RWPE2 (cell line): ENCODE results near the gene GRAMD1B.
"Not testable (repeated sequence)": the region's sequence is repeated elsewhere in the genome, so short reads cannot be mapped to it uniquely, and the experiment has no call there.

Experiments used
- ATAC-seq: fragments of 200-7000 bp; cut with Tn5 transposase; 3 replicates; pipeline ENCODE4 v1.9.1; 2021; ENCODE audit warnings: low read depth
- DNase-seq: peaks from one replicate; pipeline ENCODE4 v3.0.0-alpha.2; 2020; ENCODE audit warnings: low spot score
- H3K27ac ChIP-seq: fragments of 450-650 bp; 2 replicates; pipeline ENCODE4 v1.5.1; 2017; ENCODE audit warnings: mild to moderate bottlenecking; ENCODE audit not compliant: poor library complexity, severe bottlenecking
- H3K27me3 ChIP-seq: fragments of 250-450 bp; sonication (Bioruptor Pico); 2 replicates; pipeline ENCODE4 v1.5.1; 2021; ENCODE audit warnings: mild to moderate bottlenecking, moderate library complexity; ENCODE audit not compliant: insufficient read depth, poor library complexity, severe bottlenecking
- H3K36me3 ChIP-seq: fragments of 250-450 bp; sonication (Bioruptor Pico); 2 replicates; pipeline ENCODE4 v1.5.1; 2020; ENCODE audit warnings: low read depth, mild to moderate bottlenecking, moderate library complexity
- H3K4me1 ChIP-seq: fragments of 250-450 bp; sonication (Bioruptor Pico); 2 replicates; pipeline ENCODE4 v1.5.1; 2021; ENCODE audit warnings: mild to moderate bottlenecking, moderate library complexity; ENCODE audit not compliant: insufficient read depth, poor library complexity, severe bottlenecking
- H3K4me3 ChIP-seq: fragments of 250-450 bp; sonication (Bioruptor Pico); 2 replicates; pipeline ENCODE4 v1.5.1; 2021; ENCODE audit warnings: mild to moderate bottlenecking, moderate library complexity; ENCODE audit not compliant: severe bottlenecking
- H3K9me3 ChIP-seq: fragments of 250-450 bp; sonication (Bioruptor Pico); 2 replicates; pipeline ENCODE4 v1.5.1; 2021; ENCODE audit warnings: mild to moderate bottlenecking, moderate library complexity; ENCODE audit not compliant: severe bottlenecking
- TF ChIP-seq, protein P1 (sequence below): fragments of 450-650 bp; IDR thresholded peaks from one replicate; pipeline ENCODE4 v1.5.1; 2017; ENCODE audit warnings: mild to moderate bottlenecking, moderate library complexity; ENCODE audit not compliant: poor library complexity, severe bottlenecking

GRAMD1B gene

GRCh38 chr11:123653483-123653826 is 223.4 kb downstream of the GRAMD1B start:
- H3K27me3 ChIP-seq = peaks cover 14% of the 10 kb centered on the region
- TF ChIP-seq, protein P1, sequence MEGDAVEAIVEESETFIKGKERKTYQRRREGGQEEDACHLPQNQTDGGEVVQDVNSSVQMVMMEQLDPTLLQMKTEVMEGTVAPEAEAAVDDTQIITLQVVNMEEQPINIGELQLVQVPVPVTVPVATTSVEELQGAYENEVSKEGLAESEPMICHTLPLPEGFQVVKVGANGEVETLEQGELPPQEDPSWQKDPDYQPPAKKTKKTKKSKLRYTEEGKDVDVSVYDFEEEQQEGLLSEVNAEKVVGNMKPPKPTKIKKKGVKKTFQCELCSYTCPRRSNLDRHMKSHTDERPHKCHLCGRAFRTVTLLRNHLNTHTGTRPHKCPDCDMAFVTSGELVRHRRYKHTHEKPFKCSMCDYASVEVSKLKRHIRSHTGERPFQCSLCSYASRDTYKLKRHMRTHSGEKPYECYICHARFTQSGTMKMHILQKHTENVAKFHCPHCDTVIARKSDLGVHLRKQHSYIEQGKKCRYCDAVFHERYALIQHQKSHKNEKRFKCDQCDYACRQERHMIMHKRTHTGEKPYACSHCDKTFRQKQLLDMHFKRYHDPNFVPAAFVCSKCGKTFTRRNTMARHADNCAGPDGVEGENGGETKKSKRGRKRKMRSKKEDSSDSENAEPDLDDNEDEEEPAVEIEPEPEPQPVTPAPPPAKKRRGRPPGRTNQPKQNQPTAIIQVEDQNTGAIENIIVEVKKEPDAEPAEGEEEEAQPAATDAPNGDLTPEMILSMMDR = no peak
- no peak overlapping the region for H3K4me3 ChIP-seq

GRCh38 chr11:123653827-123654565 is 223.9 kb downstream of the GRAMD1B start:
- peak overlapping the region; percentile 37 for H3K4me3 ChIP-seq
- no peaks in the 10 kb centered on the region for H3K9me3 ChIP-seq
- ATAC-seq (peak; percentile 63), DNase-seq (peak; percentile 67)
- TF ChIP-seq, protein P1 = no peak
- H3K27ac ChIP-seq = no peak overlapping the region
- H3K4me1 ChIP-seq = no peaks in the 10 kb centered on the region
- H3K36me3 ChIP-seq = no peaks in the 10 kb centered on the region
- H3K27me3 ChIP-seq = peaks cover 14% of the 10 kb centered on the region

More at GRCh38 chr11:123653483-123653826, 223.4 kb downstream of the GRAMD1B start:
- Histone ChIP-seq H3K4me1 (no peaks in the 10 kb centered on the region), H3K9me3 (no peaks in the 10 kb centered on the region), H3K36me3 (no peaks in the 10 kb centered on the region), H3K27ac (no peak overlapping the region)
- ATAC-seq (no peak), DNase-seq (no peak)

- H3K4me1 ChIP-seq = no peaks in the 10 kb centered on the region
- no peaks in the 10 kb centered on the region for H3K9me3 ChIP-seq
- peak within 1 kb of the TSS; percentile 37 for H3K4me3 ChIP-seq
- H3K27ac ChIP-seq = no peak within 1 kb of the TSS
- DNase-seq (peak; percentile 68), ATAC-seq (peak; percentile 92)
- TF ChIP-seq, protein P1 = no peak
- peaks cover 14% of the 10 kb centered on the region for H3K27me3 ChIP-seq
- no peaks in the 10 kb centered on the region for H3K36me3 ChIP-seq
These were observed 224.6 kb downstream of the GRAMD1B start, which contains the start of gene SCN3B for GRCh38 chr11:123654566-123655081. Gene SCN3B, minus strand, starts transcription at chr11:123654624. Its CDS starts 823 bp downstream, at chr11:123653801.

DNA sequence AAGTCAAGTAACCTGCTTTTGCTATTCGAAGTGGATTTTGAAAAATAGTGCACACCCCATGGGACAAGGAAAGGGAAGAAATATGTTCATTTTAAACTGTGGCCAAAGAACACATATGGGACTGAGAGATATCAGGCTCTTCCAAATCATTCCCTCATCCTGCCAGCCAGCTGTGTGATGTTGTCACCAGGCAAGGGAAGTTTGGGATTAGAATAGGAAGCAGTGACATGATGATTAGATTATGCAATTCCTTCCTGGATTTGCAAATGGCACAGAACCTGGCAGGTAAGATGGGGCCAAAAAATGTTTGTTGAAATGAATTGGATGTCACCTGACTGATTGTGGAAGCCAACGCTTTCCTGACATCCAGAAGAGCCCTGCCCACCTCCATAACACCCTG is 229.2 kb downstream of the GRAMD1B start:
- Histone ChIP-seq H3K4me1 (no peaks in the 10 kb centered on the region), H3K4me3 (no peak overlapping the region), H3K27ac (no peak overlapping the region), H3K27me3 (no peaks in the 10 kb centered on the region), H3K9me3 (no peaks in the 10 kb centered on the region), H3K36me3 (no peaks in the 10 kb centered on the region)
- TF ChIP-seq, protein P1 = no peak
- DNase-seq (no peak), ATAC-seq (no peak)

DNA sequence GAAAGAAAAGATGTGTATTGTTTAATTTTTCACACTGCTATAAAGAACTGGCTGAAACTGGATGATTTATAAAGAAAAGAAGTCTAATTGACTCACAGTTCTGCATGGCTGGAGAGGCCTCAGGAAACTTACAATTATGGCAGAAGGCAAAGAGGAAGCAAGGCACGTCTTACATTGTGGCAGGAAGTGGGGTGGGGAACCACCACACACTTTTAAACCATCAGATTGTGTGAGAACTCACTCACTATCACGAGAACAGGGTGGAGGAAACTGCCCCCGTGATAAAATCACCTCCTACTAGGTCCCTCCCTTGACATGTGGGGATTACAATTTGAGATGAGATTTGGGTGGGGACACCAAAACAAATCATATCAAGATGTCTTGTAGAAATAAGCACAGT is 229.9 kb downstream of the GRAMD1B start:
- ATAC-seq, H3K27ac ChIP-seq, H3K36me3 ChIP-seq, DNase-seq, H3K27me3 ChIP-seq, H3K4me1 ChIP-seq, H3K9me3 ChIP-seq, H3K4me3 ChIP-seq: not testable (repeated sequence)
